AG10803 (cell line): Measurements from ENCODE around the gene PRRC2A.

Experiments used
- DNase-seq: peaks from one replicate; pipeline ENCODE4 v3.0.0; 2010; ENCODE audit warnings: low read depth
- H3K4me3 ChIP-seq: 2 replicates; pipeline ENCODE4 v1.5.1; 2011; ENCODE audit warnings: mild to moderate bottlenecking, low read length, control low read depth
- CTCF ChIP-seq: conservative IDR thresholded peaks from 2 replicates; pipeline ENCODE4 v1.5.1; 2011; ENCODE audit warnings: mild to moderate bottlenecking, low read length, control low read depth, inconsistent platforms

Gene PRRC2A

GRCh38 chr6:31575952-31576685 is 44.4 kb upstream of the PRRC2A start:
- H3K4me3 ChIP-seq, result no peak overlapping the region
- TF ChIP-seq CTCF, result no peak
- no peak for DNase-seq

- no peak for TF ChIP-seq CTCF
- no peak overlapping the region for H3K4me3 ChIP-seq
- no peak for DNase-seq
These were observed 43.5 kb upstream of the PRRC2A start for GRCh38 chr6:31576897-31577578.

GRCh38 chr6:31577579-31577966 is 42.9 kb upstream of the PRRC2A start:
- DNase-seq, result no peak
- no peak overlapping the region for H3K4me3 ChIP-seq
- TF ChIP-seq CTCF, result no peak

- DNase-seq, result no peak
- H3K4me3 ChIP-seq, result no peak overlapping the region
- no peak for TF ChIP-seq CTCF
These were observed 42.1 kb upstream of the PRRC2A start for GRCh38 chr6:31578184-31579118.

GRCh38 chr6:31579119-31579505 is 41.4 kb upstream of the PRRC2A start:
- no peak overlapping the region for H3K4me3 ChIP-seq
- TF ChIP-seq CTCF, result no peak
- DNase-seq, result no peak

- no peak overlapping the region for H3K4me3 ChIP-seq
- no peak for DNase-seq
- no peak for TF ChIP-seq CTCF
These were observed 40.7 kb upstream of the PRRC2A start for GRCh38 chr6:31579546-31580437.
